Mesenteric fat pad (tissue), 1 donor: ENCODE measurements around the gene SHC4. TPM values are rescaled to one million over a fixed set of nuclear protein-coding genes. Genes with fewer than 3 reads are reported as not detected.
"Not testable (repeated sequence)": the region's sequence is repeated elsewhere in the genome, so short reads cannot be mapped to it uniquely, and the experiment has no call there.

Experiments used
- DNase-seq: peaks from one replicate; pipeline ENCODE4 v3.0.0-alpha.2; 2020; ENCODE audit warnings: low spot score
- total RNA-seq: library from RNA; stranded (reverse); fragmentation: NEBNext Ultra II Directional; extraction: Animal tissue kit (Norgen Biotek cat#: 25700); gene quantifications from one replicate; pipeline ENCODE4 v1.2.1, GENCODE V29; 2021
- donor health status: DM: yes; HTN: yes; CAD: no.

The SHC4 gene
- total RNA-seq, 1 donor from 2014 or later: not detected

DNA sequence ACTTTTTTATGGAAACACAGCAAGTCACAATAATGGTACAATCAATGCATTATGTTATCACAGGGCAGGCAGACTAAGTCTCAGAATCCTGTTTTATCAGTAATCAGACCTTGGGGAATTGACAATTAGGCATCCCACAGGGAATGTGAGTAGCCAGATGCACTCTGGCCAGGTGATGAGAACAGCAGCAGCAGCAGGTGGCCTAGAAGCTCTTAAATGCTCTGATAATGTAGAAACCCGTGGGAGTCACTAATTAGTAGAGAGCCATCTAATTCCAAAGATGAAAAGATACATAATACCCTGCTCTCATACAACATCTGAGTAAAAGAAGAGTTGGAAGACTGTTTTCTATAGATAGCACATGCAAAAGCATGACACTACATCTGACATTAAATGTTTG is 165.4 kb downstream of the SHC4 start:
- no peak for DNase-seq

DNA sequence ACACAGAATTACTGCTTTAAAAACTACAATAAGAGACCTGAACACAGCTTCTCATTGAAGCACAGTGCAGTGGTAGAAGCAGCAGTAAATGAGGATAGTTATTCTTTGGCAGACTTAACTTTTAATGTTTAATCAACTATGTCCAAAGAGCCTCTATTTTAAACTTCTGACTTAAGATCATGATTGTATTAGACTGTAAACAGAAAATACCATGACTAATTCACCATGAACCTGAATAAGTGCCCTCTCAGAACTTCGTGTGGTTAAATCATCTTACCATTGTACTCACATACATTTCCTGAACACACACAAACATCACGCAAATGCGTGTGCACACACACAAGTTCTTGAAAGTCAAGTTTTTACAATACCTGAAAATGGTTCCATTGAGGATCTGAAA is 166.8 kb downstream of the SHC4 start:
- DNase-seq: no peak

DNA sequence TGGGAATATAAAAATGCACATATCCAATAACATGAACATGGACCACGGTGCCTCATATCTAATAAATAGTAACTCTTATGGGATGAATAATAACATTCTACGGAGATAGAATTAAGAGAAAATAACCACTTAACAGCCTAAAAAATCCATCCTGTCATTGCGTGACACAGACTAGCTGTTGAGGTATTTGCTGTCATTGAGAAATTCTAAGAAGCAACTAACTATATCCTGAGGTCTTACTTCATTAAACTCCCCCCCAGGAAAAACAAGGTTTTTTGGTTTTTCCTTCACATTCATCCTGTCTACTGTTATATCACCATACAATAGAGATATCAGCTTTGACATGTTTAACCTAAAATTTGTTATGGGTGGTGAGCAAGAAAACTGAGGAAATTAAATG is 167.2 kb downstream of the SHC4 start:
- no peak for DNase-seq

DNA sequence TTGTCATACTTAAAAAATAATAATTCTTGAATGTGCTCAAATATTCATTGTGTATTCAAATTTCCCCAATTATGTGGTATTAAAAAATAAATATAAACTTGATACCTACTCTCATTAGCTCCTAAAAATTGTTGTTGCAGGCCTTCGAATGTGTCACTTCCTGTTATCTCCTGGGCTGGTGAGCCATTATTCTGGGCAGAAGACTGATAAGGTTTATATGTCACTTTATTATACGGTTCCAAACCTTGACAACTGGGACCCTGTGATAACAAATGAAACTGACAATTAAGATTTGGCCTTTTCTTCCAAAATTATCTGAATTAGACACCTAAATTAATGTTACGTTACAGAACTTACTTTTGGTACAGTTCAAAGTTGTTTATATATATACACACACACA is 167.8 kb downstream of the SHC4 start:
- DNase-seq: no peak

DNA sequence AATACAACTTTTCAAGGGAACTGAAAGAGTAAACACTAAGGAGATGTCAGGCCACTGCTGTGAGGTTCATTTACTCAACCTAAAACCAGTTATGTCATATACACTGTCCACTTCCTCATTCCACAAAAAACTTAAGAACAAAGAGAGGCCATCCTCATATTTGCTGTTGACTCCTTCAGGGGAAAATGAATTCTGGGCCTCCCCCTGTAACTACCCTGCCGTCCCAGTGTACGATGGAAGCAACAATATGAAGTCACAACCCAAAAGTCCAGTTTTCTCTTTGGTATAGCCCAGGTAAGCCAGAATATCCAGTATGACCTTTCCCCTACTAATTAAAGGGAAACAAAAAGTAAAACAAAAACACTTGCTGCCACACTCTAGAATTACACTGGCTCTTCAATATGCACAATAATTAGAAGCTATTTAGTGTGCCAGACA is 169.0 kb downstream of the SHC4 start:
- DNase-seq: no peak

DNA sequence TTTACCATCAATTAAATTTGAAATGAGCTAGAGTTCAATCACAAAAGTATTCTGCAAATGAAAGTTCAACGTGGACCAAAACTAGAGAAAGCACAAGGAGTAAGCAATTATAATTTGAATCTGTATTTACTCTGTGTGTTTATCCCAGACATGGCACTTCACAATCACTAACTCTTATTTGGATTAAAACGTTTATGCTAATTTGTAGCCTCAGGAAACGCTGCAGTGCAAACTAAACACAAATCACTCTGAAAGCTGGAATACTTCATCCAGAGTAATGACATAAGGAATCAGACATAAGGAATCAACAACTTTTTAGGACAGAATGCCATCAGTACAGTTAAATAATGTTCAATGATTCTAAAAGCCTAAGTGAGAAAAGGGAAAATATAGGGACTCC is 171.3 kb downstream of the SHC4 start:
- no peak for DNase-seq

DNA sequence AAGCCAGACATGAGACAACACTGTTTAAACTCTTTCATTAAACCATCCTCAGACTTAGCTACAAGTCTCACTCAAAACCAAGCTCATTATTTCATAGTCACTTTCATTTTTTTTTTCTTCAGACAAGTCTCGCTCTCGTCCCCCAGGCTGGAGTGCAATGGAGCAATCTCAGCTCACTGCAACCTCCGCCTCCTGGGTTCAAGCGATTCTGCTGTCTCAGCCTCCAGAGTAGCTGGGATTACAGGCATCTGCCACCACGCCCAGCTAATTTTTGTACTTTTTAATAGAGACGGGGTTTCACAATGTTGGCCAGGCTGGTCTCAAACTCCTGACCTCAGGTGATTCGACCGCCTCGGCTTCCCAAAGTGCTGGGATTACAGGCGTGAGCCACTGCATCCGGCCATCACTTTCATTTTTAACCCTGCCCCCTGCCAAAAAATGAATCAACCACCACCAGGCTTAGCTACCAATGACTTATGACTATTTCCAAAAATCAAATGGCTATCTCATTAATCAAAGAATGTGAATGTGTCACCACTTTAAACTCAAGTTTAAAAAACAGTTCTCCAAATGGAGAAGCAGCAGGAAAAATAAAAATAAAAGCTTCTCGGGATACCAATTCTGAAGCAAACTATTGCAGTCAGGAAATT is 173.1 kb downstream of the SHC4 start:
- DNase-seq: not testable (repeated sequence)

DNA sequence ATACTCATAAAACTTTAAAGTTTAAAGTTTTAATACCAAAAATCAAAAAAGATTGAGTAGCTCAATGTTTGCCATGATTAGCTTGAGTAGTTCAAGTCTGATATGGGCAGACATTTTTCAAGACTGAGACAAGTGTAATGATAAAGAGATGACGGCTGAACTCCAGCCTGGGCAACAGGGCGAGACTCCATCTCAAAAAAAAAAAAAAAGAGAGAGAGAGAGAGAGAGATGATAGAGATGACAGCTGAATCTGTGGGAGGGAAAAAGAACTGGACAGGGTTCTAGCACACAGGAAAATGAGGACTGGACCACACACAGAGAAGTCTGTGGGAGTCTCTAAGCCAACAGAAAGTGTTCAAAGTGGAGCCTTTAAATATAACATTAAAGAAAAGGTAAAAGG is 178.0 kb downstream of the SHC4 start:
- no peak for DNase-seq

DNA sequence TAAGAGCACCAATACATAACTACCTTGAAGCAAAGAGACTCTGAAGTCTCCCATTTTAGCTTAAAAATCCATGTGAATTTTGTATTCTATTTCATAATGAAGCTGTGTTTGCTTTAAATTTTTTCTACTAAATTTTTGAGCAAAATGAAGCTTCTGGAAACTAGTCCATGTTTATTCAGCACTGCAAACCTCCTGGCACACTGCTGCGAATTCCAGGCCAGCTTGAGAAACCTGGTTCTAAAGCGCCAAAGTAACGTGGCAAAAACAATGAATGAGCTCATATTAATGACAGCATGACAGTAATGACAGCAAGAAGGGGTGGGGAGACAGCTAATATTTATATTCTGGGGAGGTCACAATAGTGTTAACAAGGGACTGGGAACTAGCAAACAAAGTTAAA is 178.5 kb downstream of the SHC4 start:
- DNase-seq: no peak

DNA sequence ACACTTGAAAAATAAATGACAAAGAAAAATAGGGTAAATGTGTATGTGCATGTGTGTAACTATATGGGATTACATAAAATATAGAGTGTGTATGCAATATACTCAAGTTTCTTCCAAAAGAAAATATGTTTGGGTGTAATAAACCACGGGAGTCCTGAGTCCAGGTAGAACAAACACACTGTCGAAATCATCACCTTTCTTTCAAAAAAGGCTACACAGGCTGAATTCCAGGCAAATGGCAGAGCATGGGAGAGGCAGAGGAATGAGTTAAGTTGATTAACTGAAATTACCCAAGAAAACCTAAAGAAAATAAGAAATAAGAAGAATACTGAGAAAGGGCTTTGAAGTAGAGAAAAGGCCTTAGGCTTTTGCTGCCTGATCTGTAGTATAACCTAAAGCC is 179.0 kb downstream of the SHC4 start:
- no peak for DNase-seq

DNA sequence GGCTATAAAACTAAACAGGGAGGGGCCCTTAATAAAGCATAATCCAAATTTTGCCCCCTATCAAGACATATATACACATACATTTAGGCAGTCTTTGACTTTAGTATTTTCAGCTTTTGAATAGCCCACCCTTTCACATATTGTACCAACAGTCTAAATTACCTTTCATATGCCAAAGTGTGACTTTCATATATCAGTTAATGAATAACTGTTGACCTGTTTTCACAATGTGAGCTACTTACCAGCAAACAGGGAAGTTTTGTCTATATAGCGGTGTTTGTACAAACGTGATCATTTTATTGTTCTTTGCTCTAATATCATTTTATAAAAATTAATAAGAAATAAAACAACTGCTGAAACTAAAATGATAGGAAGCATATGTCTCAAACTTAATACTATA is 180.8 kb downstream of the SHC4 start:
- no peak for DNase-seq

DNA sequence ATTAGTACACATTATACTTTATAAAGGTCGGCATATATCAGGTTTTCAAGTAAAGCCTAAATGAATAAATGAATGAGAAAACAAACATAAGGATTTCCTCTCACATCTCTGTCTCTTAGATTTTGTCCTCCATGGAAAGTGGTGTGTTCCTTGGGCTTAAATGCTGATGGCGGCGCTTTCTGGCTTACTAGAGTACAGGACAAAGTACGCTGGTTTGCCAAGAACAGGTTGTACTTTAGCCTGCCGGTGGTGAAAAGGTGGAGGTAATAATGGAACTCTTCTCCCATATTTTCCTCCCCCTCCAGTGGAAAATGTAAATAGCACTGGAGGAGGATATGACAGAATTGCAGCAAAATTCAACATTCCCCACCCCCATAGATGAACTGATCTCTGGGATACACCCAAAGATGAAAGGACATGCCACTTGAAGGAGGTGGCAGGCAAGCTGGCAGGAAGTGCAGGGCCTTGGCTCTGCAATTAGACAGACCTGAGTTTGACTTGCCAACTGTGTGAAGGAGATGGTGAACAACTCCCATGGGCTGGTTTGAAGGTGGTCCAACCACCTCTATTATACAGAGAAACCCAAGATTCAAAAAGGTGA is 182.1 kb downstream of the SHC4 start:
- no peak for DNase-seq

DNA sequence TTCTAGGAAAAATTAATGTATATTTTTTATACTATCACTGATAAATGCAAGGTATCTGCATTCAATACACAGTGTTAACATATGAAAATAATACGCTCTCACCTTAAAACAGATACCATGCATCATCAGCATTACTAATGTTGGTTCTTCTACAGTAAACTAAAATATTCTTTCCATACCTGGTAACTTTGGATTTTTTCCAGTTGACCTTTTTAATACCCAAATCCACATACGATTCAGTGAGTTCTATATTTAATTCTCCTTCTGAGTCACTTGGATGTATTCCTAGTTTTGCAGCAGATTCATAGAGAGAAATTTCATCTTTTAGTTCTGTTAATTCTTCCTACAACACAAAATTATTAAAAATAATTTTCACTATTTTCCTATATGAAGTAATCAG is 182.7 kb downstream of the SHC4 start:
- DNase-seq: no peak

DNA sequence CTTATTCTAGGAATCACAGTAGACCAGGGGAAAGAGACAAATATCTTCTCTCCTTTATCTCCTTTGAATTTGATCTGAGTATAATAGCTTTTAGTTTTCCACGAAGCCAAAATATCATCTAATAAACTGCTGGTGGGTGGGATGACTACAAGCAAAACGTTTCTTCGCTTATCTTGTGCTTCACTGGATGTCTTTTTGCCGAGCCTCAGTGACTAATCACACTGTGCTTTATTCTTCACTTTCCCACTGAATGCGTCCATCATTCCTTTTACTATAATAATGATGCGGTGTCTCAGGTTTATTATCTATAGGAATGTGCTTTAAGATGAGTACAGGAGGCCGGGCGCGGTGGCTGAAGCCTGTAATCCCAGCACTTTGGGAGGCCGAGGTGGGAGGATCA is 185.4 kb downstream of the SHC4 start:
- DNase-seq: no peak

DNA sequence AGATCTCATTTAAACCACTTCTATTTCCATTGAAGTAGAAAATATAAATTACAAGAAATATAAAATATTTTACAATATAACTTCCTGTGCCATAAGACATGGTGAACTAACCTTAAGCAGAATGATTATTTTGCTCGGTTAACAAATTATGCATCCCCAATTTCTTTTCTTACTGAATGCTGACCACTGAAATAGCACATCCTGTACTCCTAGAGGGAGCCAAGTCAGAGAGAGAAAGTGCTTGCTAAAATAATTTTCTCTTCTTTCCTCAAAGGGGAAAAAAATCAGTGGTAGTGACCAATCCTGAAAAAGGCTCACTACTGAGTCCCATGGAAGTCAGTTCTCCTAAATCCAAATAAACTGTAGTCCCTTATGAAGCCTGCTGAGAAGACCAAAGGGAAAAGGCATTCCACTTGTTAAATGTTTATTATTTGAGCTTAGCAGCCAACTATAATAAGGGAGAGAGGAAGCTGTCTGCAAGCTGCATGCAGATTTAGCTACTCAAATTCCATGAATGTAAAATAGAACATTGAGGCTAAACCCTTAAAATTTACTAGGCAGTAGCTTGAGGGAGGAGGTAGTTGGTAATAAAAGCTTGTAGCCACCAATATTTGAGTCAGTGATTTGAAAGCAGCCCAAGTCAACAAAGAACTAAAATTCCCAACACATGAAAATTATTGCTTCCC is 185.9 kb downstream of the SHC4 start:
- no peak for DNase-seq

DNA sequence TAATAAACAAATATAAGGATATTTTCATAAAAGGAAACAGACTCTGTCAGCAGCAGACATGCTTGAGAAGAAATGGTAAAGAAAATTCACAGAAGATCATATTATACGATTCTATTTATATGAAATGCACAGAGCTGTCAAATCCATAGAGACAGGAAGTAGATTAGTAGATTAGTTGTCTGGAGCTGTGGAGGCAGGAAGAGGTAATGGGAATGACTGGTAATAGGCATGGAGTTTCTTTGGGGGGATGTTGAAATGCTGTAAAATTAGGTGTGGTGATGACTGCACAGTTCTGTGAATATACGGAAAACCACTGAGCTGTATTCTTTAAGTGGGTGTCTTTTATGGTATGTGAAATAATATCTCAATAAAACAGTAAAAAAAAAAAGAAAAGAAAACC is 188.2 kb downstream of the SHC4 start:
- DNase-seq: no peak

DNA sequence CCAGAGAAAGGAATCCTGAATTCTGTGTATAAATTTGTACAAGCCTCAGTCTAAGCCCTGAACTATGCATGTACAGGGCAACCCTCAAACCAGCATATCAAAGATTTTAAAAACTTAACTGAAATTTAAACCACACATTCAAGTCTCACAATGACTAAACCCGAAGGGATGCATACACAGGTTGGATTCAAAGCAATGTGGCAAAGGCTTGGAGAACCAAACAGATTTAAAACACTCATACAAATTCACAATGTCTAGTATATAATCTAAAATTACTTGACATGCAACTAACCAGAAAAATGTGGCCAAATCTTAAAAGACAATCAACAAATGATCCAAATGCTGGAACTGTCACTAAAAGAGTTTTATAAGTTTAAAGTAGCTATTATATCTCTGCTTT is 189.2 kb downstream of the SHC4 start:
- no peak for DNase-seq

Other genes starting within 250 kb of the SHC4 start
- 2.8 TPM for gene CEP152, start 152.8 kb downstream of the SHC4 start, total RNA-seq
- gene EID1, start 85.8 kb downstream of the SHC4 start, total RNA-seq: 84.5 TPM
- gene SECISBP2L, start 82.5 kb upstream of the SHC4 start, total RNA-seq: 61.0 TPM
- gene COPS2, start 191.7 kb upstream of the SHC4 start, total RNA-seq: 78.9 TPM
- 25.0 TPM for gene GALK2, start 206.3 kb upstream of the SHC4 start, total RNA-seq